Testis (tissue), 3 donors: ENCODE measurements around the gene MACF1. TPM values are rescaled to one million over a fixed set of nuclear protein-coding genes. Genes with fewer than 3 reads are reported as not detected.

ENCODE experiments used
- DNase-seq: peaks from one replicate; pipeline ENCODE4 v3.0.0-alpha.2; 2019
- H3K27ac ChIP-seq, 2 donors: fragments of 200-600 bp; sonication (generic); one replicate each; pipeline ENCODE4 v1.5.1; 2019
- H3K27me3 ChIP-seq: fragments of 200-600 bp; sonication (generic); one replicate; pipeline ENCODE4 v1.5.1; 2019
- H3K36me3 ChIP-seq: fragments of 200-600 bp; sonication (generic); one replicate; pipeline ENCODE4 v1.5.1; 2017; ENCODE audit warnings: low read depth; ENCODE audit errors: missing control alignments
- H3K4me1 ChIP-seq: fragments of 200-600 bp; sonication (generic); one replicate; pipeline ENCODE4 v1.5.1; 2019
- H3K4me3 ChIP-seq, 2 donors: fragments of 200-600 bp; sonication (generic); one replicate each; pipeline ENCODE4 v1.5.1; 2017 to 2019
- H3K9me3 ChIP-seq: fragments of 200-600 bp; sonication (generic); one replicate; pipeline ENCODE4 v1.5.1; 2017
- POLR2A ChIP-seq: fragments of 450-650 bp; IDR thresholded peaks from one replicate; pipeline ENCODE4 v1.6.1; 2017; ENCODE audit warnings: antibody characterized with exemption, mild to moderate bottlenecking, moderate library complexity
- WGBS, 2 donors: methylation state at CpG; one replicate each; pipeline ENCODE4 v1.1.5; 2018; 5-methylcytosine and 5-hydroxymethylcytosine counted together
- intact Hi-C: fragments of 100-400 bp; cut with DNase I; formaldehyde crosslinking; loops from one replicate; pipeline ENCODE4 v1.15.1; 2023; ENCODE audit warnings: low total_unique reads
- polyA plus RNA-seq: library from polyadenylated mRNA; stranded (reverse); fragments of 350-450 nt; fragmentation: Illumina TruSeq; extraction: RNeasy Lipid Tissue Mini Kit (QIAGEN cat#74804); gene quantifications from one replicate; pipeline ENCODE4 v1.2.3, GENCODE V29; 2014; ENCODE audit warnings: low read depth, low replicate concordance; ENCODE audit not compliant: insufficient read depth
- total RNA-seq, 2 donors: library from RNA; depleted of rRNA; stranded (reverse); fragments of >200 nt; gene quantifications; one replicate each; pipeline ENCODE4 v1.2.3, GENCODE V29; 2016
- TF ChIP-seq, protein P1 (sequence below), 3 experiments: fragments of 450-650 bp in 2 of 3; fragments of 200-600 bp in 1 of 3; sonication (generic) in 1 of 3; IDR thresholded peaks; one replicate each; pipeline ENCODE4 v1.5.1; 2016 to 2019; ENCODE audit warnings: antibody characterized with exemption in 3 of 3, mild to moderate bottlenecking in 2 of 3, moderate library complexity in 1 of 3

Gene MACF1
- total and polyA plus RNA-seq, 3 donors from 2014 or later, result 136 to 494 (median 422) TPM

DNA sequence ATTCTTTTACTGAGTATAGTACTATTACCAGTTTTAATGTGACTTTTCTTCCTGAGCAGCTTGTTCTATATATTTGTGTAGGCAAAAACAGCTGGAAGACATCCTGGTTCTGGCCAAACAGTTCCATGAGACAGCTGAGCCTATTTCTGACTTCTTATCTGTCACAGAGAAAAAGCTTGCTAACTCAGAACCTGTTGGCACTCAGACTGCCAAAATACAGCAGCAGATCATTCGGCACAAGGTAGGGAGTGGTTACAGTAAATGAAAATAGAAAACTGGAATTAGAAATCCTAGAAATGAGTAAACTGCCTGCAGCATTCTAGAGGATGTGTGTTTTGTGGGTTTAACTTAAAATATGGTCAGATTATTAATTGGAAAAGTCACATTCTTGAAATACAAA is 222.9 kb downstream of the MACF1 start:
- no peaks in the 10 kb centered on the region for H3K27me3 ChIP-seq
- H3K4me3 ChIP-seq, result no peak overlapping the region
- no peaks in the 10 kb centered on the region for H3K36me3 ChIP-seq
- no peak for TF ChIP-seq POLR2A
- TF ChIP-seq, protein P1, sequence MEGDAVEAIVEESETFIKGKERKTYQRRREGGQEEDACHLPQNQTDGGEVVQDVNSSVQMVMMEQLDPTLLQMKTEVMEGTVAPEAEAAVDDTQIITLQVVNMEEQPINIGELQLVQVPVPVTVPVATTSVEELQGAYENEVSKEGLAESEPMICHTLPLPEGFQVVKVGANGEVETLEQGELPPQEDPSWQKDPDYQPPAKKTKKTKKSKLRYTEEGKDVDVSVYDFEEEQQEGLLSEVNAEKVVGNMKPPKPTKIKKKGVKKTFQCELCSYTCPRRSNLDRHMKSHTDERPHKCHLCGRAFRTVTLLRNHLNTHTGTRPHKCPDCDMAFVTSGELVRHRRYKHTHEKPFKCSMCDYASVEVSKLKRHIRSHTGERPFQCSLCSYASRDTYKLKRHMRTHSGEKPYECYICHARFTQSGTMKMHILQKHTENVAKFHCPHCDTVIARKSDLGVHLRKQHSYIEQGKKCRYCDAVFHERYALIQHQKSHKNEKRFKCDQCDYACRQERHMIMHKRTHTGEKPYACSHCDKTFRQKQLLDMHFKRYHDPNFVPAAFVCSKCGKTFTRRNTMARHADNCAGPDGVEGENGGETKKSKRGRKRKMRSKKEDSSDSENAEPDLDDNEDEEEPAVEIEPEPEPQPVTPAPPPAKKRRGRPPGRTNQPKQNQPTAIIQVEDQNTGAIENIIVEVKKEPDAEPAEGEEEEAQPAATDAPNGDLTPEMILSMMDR (IDR thresholded peaks at IDR 0.05), result no peak
- H3K4me1 ChIP-seq, result no peaks in the 10 kb centered on the region
- 19 to 23% methylated on average over 1 of the region's 1 CpG for WGBS, 2 donors
- H3K9me3 ChIP-seq, result no peaks in the 10 kb centered on the region
- intact Hi-C loops, result no loop called here
- DNase-seq, result no peak
- H3K27ac ChIP-seq, result no peak overlapping the region

GRCh38 chr1:39427912-39428311 is 223.4 kb downstream of the MACF1 start:
- TF ChIP-seq, protein P1 (IDR thresholded peaks at IDR 0.05), result no peak
- TF ChIP-seq POLR2A, result no peak
- H3K4me1 ChIP-seq, result no peaks in the 10 kb centered on the region
- H3K4me3 ChIP-seq, result no peak overlapping the region
- H3K27me3 ChIP-seq, result no peaks in the 10 kb centered on the region
- intact Hi-C loops, result no loop called here
- no peaks in the 10 kb centered on the region for H3K9me3 ChIP-seq
- 83 to 89% methylated on average over 4 of the region's 4 CpGs for WGBS, 2 donors
- DNase-seq, result no peak
- H3K36me3 ChIP-seq, result no peaks in the 10 kb centered on the region
- H3K27ac ChIP-seq, result no peak overlapping the region

DNA sequence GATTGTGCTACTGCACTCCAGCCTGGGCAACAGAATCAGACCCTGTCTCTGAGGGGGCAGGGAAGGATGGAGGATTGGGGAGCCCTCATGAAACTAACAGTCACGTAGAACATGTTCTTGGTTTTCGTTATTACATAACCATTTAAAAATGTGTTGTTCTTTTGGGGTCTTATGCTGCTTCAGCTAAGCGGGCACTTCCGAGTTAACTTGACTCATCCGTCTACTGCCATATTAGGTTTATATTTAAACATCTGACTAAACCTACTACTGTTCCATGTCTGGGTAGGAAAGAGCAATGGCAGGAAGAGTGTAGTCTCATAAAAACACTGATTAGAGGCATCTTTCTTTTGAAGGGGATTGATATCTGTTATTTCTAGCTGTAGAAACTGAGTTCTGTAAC is 227.4 kb downstream of the MACF1 start:
- H3K27me3 ChIP-seq, result no peaks in the 10 kb centered on the region
- intact Hi-C loops, result no loop called here
- H3K4me1 ChIP-seq, result no peaks in the 10 kb centered on the region
- 93 to 96% methylated on average over 5 of the region's 5 CpGs for WGBS, 2 donors
- no peaks in the 10 kb centered on the region for H3K9me3 ChIP-seq
- TF ChIP-seq, protein P1 (IDR thresholded peaks at IDR 0.05), result no peak
- no peak for TF ChIP-seq POLR2A
- no peaks in the 10 kb centered on the region for H3K36me3 ChIP-seq
- no peak overlapping the region for H3K4me3 ChIP-seq
- no peak for DNase-seq
- no peak overlapping the region for H3K27ac ChIP-seq

DNA sequence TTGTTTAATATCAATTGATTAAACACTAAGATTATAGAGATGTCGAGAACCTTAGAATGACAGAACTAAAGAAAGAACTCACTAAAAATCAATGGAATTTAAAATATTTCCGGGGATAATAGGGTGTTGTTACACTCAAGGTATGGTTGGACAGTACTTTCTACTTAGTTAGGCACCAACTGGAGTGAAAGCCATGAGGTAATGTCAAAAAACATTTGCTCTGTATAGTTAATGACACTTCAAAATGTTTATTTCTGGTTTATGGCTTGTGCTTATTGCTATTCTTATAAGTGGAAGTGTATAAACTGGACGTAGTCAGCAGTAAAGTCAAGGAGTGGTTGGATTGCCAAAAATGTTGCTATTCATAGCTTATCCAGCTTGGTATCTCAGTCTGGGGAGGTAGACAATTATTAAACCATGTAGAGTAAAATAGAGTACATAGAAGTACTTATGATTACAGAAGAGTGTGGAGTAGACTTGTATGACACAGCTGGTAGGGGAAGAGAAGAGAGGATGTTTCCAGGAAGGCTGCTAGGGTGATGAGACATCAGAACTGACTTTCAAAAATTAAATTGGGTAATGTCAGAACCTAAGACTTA is 230.4 kb downstream of the MACF1 start:
- no peak for DNase-seq
- Histone ChIP-seq H3K27ac (no peak overlapping the region), H3K4me1 (no peaks in the 10 kb centered on the region), H3K4me3 (no peak overlapping the region), H3K36me3 (no peaks in the 10 kb centered on the region), H3K27me3 (no peaks in the 10 kb centered on the region), H3K9me3 (no peaks in the 10 kb centered on the region)
- intact Hi-C loops, result no loop called here
- TF ChIP-seq, protein P1 (IDR thresholded peaks at IDR 0.05), result no peak
- no peak for TF ChIP-seq POLR2A
- WGBS, 2 donors, result 74 to 77% methylated on average over 3 of the region's 3 CpGs

- Histone ChIP-seq H3K27ac (no peak overlapping the region), H3K4me1 (no peaks in the 10 kb centered on the region), H3K4me3 (no peak overlapping the region), H3K27me3 (no peaks in the 10 kb centered on the region), H3K36me3 (no peaks in the 10 kb centered on the region), H3K9me3 (no peaks in the 10 kb centered on the region)
- no peak for TF ChIP-seq POLR2A
- TF ChIP-seq, protein P1 (IDR thresholded peaks at IDR 0.05), result no peak
- intact Hi-C loops, result no loop called here
- DNase-seq, result no peak
- WGBS, 2 donors, result 96 to 98% methylated on average over 5 of the region's 5 CpGs
These were observed 231.1 kb downstream of the MACF1 start for GRCh38 chr1:39435597-39435996.
